HG02852 (cell line): ENCODE data around the gene EXOC2.
"Not testable (repeated sequence)": the region's sequence is repeated elsewhere in the genome, so short reads cannot be mapped to it uniquely, and the experiment has no call there.

Experiments
- ATAC-seq: cut with Tn5 transposase; IDR thresholded peaks from one replicate; pipeline ENCODE4 v1.9.1; 2021; ENCODE audit warnings: mild to moderate bottlenecking, moderate library complexity; ENCODE audit not compliant: unreplicated experiment

Gene EXOC2

DNA sequence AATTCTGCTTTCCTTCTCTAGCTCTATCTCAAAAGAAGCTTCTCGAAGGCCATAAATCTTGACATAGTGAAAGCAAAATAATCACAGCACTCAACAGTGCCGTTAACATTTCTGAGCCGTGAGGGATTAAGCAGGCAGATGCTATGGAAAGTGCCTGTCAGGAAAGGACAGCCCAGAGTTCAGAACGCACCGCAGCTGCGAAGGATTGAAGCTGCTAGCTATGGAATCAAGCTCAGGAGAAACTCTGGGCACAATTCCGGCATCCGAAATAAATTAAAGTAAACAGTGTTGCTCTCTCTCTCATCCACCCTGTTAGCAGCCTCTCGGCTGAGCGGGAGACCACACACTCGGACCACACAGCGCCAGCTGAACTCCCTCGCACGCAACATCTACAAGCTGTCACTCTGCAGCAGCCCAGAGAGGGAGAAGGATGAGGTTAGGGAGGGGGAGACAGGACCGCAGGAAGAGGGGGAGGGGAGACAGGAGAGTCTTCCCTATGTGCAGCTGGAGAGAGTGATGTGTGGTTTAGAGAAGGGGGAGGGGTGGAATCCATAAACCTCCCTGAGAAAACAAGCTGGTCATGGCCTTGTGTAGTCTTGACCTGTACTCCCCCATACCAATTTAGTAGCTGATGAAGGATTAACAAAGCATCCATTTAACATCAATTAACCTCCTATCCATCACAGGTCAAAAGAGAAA lies 9.0 kb downstream of the EXOC2 start:
- ATAC-seq, result no peak

- ATAC-seq, result no peak
Observed at GRCh38 chr6:680666-681340, 12.1 kb downstream of the EXOC2 start.

- no peak for ATAC-seq
Observed at GRCh38 chr6:680251-680650, 12.7 kb downstream of the EXOC2 start.

GRCh38 chr6:679282-679681 lies 13.7 kb downstream of the EXOC2 start:
- ATAC-seq, result no peak

DNA sequence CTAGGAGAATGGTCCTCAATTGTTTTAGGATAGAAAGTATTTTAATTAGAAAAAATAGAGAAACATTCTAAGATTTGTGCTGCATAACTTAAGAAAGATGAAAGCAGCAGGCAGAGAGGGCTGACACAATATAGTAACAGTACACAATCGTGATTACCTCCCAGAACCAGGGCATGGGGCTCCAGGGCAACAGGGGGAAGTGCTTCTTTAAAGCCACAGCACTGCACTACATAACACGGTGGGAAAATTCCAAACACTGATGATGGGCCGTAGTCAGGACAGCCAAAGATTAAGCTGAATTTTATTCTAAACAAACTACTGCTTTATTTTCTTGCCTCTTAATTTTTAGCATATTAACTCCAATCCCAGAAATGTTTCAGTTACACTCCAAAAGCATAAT lies 14.4 kb downstream of the EXOC2 start:
- no peak for ATAC-seq

DNA sequence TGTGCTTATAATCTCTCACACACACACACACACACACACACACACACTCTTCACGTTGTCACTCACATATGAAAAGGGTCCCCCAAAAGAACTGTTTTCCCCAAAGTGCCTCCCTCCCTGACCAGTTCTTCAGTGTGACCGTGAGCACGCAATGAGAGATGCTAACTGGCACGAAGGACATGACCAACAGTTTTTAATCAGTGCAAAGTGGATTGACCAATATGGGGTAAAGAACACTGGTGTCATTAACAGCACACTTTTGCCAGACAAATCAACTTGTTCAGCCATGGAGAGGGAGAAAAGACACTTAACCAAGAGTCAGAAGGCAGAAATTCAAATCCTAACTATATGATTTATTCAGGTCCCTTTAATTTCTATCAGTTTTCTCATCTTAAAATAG lies 15.0 kb downstream of the EXOC2 start:
- ATAC-seq, result no peak

- no peak for ATAC-seq
Observed at GRCh38 chr6:674956-675355, 18.0 kb downstream of the EXOC2 start.

DNA sequence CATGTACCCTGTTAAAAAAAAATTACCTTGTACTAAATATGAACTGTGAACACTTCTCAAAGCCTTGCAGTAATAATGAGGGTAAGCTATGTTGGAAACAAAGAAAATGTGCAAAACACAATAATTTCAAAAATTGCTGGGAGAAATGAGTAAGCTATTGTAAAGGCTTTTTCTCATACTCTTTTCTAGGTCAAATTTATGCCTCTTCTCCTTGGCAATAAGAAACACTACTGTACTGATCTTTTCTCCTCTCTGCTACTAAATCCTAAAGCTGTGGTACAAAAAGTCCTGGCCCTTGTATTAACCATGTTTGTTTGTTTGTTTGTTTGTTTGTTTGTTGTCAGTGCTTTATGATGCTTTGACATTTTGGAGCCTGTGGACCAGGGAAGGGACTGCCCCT lies 18.5 kb downstream of the EXOC2 start:
- ATAC-seq, result no peak

- ATAC-seq, result no peak
Observed at GRCh38 chr6:667253-667927, 25.5 kb downstream of the EXOC2 start.

- ATAC-seq, result no peak
Observed at GRCh38 chr6:665403-666267, 27.3 kb downstream of the EXOC2 start.

GRCh38 chr6:663788-664187 lies 29.2 kb downstream of the EXOC2 start:
- not testable (repeated sequence) for ATAC-seq

DNA sequence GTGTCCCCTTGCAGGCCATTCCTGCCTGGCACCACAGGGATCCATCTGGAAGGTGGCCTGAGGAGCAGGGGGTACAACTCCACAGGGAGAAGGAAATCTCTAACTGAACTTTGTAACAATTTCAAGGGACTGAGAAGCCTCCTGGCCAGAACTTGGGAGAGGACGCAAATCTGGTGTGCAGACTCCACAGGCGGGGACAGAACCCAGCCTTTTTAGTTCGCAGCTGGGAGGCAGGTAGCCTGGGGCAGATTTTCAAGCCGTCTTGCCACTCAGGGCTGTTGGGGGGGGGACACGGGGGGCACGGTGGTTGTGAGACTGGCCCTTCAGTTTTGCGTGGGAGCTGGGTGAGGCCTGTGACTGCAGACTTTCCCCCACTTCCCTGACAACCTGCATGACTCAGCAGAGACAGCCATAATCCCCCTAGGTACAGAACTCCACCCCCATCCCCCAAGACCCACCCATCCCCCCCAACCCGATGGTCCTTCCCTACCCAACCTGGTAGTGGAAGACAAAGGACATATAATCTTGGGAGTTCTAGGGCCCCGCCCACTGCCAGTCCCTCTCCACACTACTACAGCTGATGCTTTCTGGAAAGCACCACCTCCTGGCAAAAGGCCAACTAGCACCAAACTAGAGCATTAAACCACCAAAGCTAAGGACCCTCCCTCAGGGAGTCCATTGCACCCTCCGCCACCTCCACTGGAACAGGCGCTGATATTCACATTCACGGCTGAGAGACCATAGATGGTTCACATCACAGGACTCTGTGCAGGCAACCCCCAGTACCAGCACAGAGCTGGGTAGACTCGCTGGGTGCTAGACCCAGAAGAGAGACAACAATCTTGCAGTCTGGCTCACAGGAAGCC lies 33.0 kb downstream of the EXOC2 start:
- ATAC-seq, result no peak

DNA sequence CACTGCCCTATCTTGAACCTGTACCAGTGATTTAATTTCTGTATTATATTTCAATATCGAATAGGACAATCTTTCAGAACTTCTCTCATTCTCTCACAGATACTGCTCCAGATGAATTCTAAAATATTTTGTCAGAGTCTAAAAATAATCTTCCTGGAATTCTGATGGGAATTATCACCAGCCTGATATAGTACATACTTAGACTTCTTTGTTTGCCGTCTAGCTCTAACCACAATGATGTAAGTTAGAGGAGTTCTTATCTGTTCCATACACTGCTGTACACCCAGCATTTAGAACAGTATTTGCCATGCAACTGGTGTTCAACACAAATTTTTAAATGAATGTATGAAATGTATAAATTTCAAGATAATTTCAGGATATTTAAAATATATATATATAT lies 34.7 kb downstream of the EXOC2 start:
- no peak for ATAC-seq

DNA sequence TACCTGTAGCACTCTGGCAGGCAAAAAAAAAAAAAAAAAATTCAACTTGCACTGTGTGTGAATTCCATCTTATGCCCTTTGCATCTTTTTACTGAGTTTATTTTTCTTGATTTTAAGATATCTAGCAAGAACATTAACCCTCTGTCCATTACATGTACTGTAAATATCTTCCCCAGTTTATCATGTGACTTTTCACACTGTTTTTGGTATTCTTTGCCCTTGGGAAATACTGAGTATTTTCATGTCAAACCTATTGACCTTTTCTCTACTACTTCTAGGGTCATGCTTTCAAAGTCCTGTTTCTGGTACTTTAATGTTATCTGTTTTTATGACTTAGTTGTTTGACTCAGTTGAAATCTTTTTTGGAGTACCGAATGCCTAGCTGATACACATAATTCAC lies 35.2 kb downstream of the EXOC2 start:
- ATAC-seq, result no peak

GRCh38 chr6:656460-657252 lies 36.3 kb downstream of the EXOC2 start, which contains the start of gene HUS1B:
Gene HUS1B, minus strand, starts transcription at chr6:657100. Its CDS starts 156 bp downstream, at chr6:656944.
- no peak for ATAC-seq

GRCh38 chr6:654136-654535 lies 38.8 kb downstream of the EXOC2 start:
- no peak for ATAC-seq

DNA sequence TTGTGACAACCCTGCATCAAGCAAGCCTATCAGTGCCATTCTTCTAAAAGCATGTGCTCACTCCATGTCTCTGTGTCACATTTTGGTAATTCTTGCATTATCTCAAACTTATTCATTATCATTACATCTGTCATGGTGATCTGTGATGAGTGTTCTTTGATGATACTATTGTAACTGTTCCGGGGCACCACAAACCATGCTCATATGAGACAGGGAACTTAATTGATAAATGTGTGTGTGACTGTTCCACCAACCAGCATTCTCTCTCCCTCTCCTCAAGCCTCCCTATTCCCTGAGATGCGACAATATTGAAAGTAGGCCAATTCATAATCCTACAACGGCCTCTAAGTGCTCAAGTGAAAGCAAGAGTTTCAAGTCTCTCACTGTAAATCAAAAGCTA lies 40.1 kb downstream of the EXOC2 start:
- no peak for ATAC-seq

GRCh38 chr6:650098-650497 lies 42.8 kb downstream of the EXOC2 start:
- no peak for ATAC-seq

DNA sequence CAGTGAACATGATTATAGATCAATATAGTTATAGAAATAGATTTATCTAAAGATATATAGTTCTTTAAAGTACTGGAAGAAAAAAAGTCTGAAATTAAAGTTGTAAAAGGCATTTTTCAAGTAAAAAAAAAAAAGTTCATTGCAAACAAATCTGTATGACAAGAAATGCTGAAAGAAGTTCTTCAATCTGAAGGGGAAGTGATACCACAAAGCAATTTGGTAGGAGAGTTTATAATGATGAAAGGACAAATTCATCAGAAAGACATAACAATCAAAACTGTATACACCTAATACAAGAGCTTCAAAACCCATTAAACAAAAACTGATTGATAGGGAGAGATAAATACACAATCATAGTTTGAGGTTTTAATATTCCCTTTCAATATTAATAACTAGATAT lies 50.1 kb downstream of the EXOC2 start:
- ATAC-seq, result no peak
